Measurements from ENCODE around the gene TWSG1. TPM values are rescaled to one million over a fixed set of nuclear protein-coding genes. Genes with fewer than 3 reads are reported as not detected.

The TWSG1 gene
- 10 to 100 TPM in 1 of 2 donors, 1 to 10 TPM in 1; 9.2 to 19.0 TPM for total RNA-seq

- Mint-ChIP-seq H3K4me1 (peaks cover 4% of the 10 kb centered on the region), H3K9me3 (no peaks in the 10 kb centered on the region), H3K27me3 (peaks cover 3% of the 10 kb centered on the region), H3K4me3 (peak within 1 kb of the TSS; percentile 79), H3K36me3 (ENCODE audit: low read depth) (peaks cover 11% of the 10 kb centered on the region), H3K27ac (peak within 1 kb of the TSS; percentile 20)
- peak; percentile 82 for ATAC-seq (replicated peaks)
Measured at GRCh38 chr18:9334329-9334972, at the start of gene TWSG1. TWSG1 (plus strand) TSS chr18:9334773; CDS start chr18:9337230, 2,457 bp downstream.

GRCh38 chr18:9285604-9286003 is 49.0 kb upstream of the TWSG1 start:
- Mint-ChIP-seq H3K4me1 (no peaks in the 10 kb centered on the region), H3K27me3 (no peaks in the 10 kb centered on the region), H3K9me3 (no peaks in the 10 kb centered on the region), H3K4me3 (no peak overlapping the region), H3K27ac (no peak overlapping the region), H3K36me3 (ENCODE audit: low read depth) (peaks cover 30% of the 10 kb centered on the region)
- ATAC-seq (replicated peaks): no peak

GRCh38 chr18:9287036-9287435 is 47.5 kb upstream of the TWSG1 start:
- peaks cover 18% of the 10 kb centered on the region for H3K36me3 Mint-ChIP-seq (ENCODE audit: low read depth)
- no peak overlapping the region for H3K4me3 Mint-ChIP-seq
- no peak for ATAC-seq (replicated peaks)
- H3K27ac Mint-ChIP-seq: no peak overlapping the region
- H3K27me3 Mint-ChIP-seq: no peaks in the 10 kb centered on the region
- H3K9me3 Mint-ChIP-seq: no peaks in the 10 kb centered on the region
- no peaks in the 10 kb centered on the region for H3K4me1 Mint-ChIP-seq

- H3K4me3 Mint-ChIP-seq: no peak overlapping the region
Measured at GRCh38 chr18:9289698-9290097, 44.9 kb upstream of the TWSG1 start.

GRCh38 chr18:9290156-9290555 is 44.4 kb upstream of the TWSG1 start:
- no peaks in the 10 kb centered on the region for H3K4me1 Mint-ChIP-seq
- no peaks in the 10 kb centered on the region for H3K27me3 Mint-ChIP-seq
- no peaks in the 10 kb centered on the region for H3K36me3 Mint-ChIP-seq (ENCODE audit: low read depth)
- H3K27ac Mint-ChIP-seq: no peak overlapping the region
- peaks cover 9% of the 10 kb centered on the region for H3K9me3 Mint-ChIP-seq
- no peak overlapping the region for H3K4me3 Mint-ChIP-seq
- ATAC-seq (replicated peaks): no peak

More at GRCh38 chr18:9289698-9290097, 44.9 kb upstream of the TWSG1 start:
- ATAC-seq (replicated peaks): no peak
- H3K27me3 Mint-ChIP-seq: no peaks in the 10 kb centered on the region
- no peak overlapping the region for H3K27ac Mint-ChIP-seq
- peaks cover 9% of the 10 kb centered on the region for H3K9me3 Mint-ChIP-seq
- H3K4me1 Mint-ChIP-seq: no peaks in the 10 kb centered on the region
- no peaks in the 10 kb centered on the region for H3K36me3 Mint-ChIP-seq (ENCODE audit: low read depth)

- peaks cover 9% of the 10 kb centered on the region for H3K9me3 Mint-ChIP-seq
- H3K36me3 Mint-ChIP-seq (ENCODE audit: low read depth): no peaks in the 10 kb centered on the region
- ATAC-seq (replicated peaks): no peak
- no peaks in the 10 kb centered on the region for H3K27me3 Mint-ChIP-seq
- no peaks in the 10 kb centered on the region for H3K4me1 Mint-ChIP-seq
- H3K27ac Mint-ChIP-seq: no peak overlapping the region
- H3K4me3 Mint-ChIP-seq: no peak overlapping the region
Measured at GRCh38 chr18:9292047-9292446, 42.5 kb upstream of the TWSG1 start.

- no peak overlapping the region for H3K4me3 Mint-ChIP-seq
- H3K27ac Mint-ChIP-seq: no peak overlapping the region
- no peak for ATAC-seq (replicated peaks)
Measured at GRCh38 chr18:9293948-9294347, 40.6 kb upstream of the TWSG1 start.

GRCh38 chr18:9296233-9297006 is 38.2 kb upstream of the TWSG1 start:
- Mint-ChIP-seq H3K4me3 (no peak overlapping the region), H3K4me1 (no peaks in the 10 kb centered on the region), H3K27ac (no peak overlapping the region), H3K36me3 (ENCODE audit: low read depth) (no peaks in the 10 kb centered on the region), H3K27me3 (no peaks in the 10 kb centered on the region), H3K9me3 (peaks cover 9% of the 10 kb centered on the region)
- ATAC-seq (replicated peaks): no peak

More at GRCh38 chr18:9293948-9294347, 40.6 kb upstream of the TWSG1 start:
- Mint-ChIP-seq H3K9me3 (peaks cover 9% of the 10 kb centered on the region), H3K4me1 (no peaks in the 10 kb centered on the region), H3K36me3 (ENCODE audit: low read depth) (no peaks in the 10 kb centered on the region), H3K27me3 (no peaks in the 10 kb centered on the region)

GRCh38 chr18:9297007-9297393 is 37.6 kb upstream of the TWSG1 start:
- Mint-ChIP-seq H3K4me3 (no peak overlapping the region), H3K27ac (no peak overlapping the region), H3K9me3 (peaks cover 10% of the 10 kb centered on the region), H3K4me1 (no peaks in the 10 kb centered on the region), H3K36me3 (ENCODE audit: low read depth) (no peaks in the 10 kb centered on the region), H3K27me3 (no peaks in the 10 kb centered on the region)
- no peak for ATAC-seq (replicated peaks)

- Mint-ChIP-seq H3K4me3 (no peak overlapping the region), H3K27ac (peak overlapping the region; percentile 61), H3K4me1 (no peaks in the 10 kb centered on the region), H3K27me3 (peaks cover 7% of the 10 kb centered on the region), H3K9me3 (peaks cover 43% of the 10 kb centered on the region), H3K36me3 (ENCODE audit: low read depth) (peaks cover 5% of the 10 kb centered on the region)
- no peak for ATAC-seq (replicated peaks)
Measured at GRCh38 chr18:9304388-9305070, 30.0 kb upstream of the TWSG1 start.

- no peak overlapping the region for H3K27ac Mint-ChIP-seq
- no peak for ATAC-seq (replicated peaks)
- H3K9me3 Mint-ChIP-seq: peaks cover 9% of the 10 kb centered on the region
- H3K4me3 Mint-ChIP-seq: no peak overlapping the region
- H3K27me3 Mint-ChIP-seq: peaks cover 22% of the 10 kb centered on the region
- H3K4me1 Mint-ChIP-seq: no peaks in the 10 kb centered on the region
- H3K36me3 Mint-ChIP-seq (ENCODE audit: low read depth): no peaks in the 10 kb centered on the region
Measured at GRCh38 chr18:9319333-9319732, 15.2 kb upstream of the TWSG1 start.

- Mint-ChIP-seq H3K36me3 (ENCODE audit: low read depth) (no peaks in the 10 kb centered on the region), H3K27me3 (peaks cover 20% of the 10 kb centered on the region), H3K9me3 (peaks cover 9% of the 10 kb centered on the region), H3K27ac (no peak overlapping the region), H3K4me1 (no peaks in the 10 kb centered on the region), H3K4me3 (no peak overlapping the region)
- ATAC-seq (replicated peaks): no peak
Measured at GRCh38 chr18:9321017-9321452, 13.5 kb upstream of the TWSG1 start.

- H3K36me3 Mint-ChIP-seq (ENCODE audit: low read depth): no peaks in the 10 kb centered on the region
- H3K4me3 Mint-ChIP-seq: no peak overlapping the region
- H3K9me3 Mint-ChIP-seq: peaks cover 9% of the 10 kb centered on the region
- no peak overlapping the region for H3K27ac Mint-ChIP-seq
- no peak for ATAC-seq (replicated peaks)
- peaks cover 20% of the 10 kb centered on the region for H3K27me3 Mint-ChIP-seq
- H3K4me1 Mint-ChIP-seq: no peaks in the 10 kb centered on the region
Measured at GRCh38 chr18:9321736-9322135, 12.8 kb upstream of the TWSG1 start.

GRCh38 chr18:9322744-9323143 is 11.8 kb upstream of the TWSG1 start:
- Mint-ChIP-seq H3K4me1 (no peaks in the 10 kb centered on the region), H3K27ac (no peak overlapping the region), H3K4me3 (no peak overlapping the region), H3K36me3 (ENCODE audit: low read depth) (no peaks in the 10 kb centered on the region), H3K9me3 (peaks cover 9% of the 10 kb centered on the region), H3K27me3 (peaks cover 20% of the 10 kb centered on the region)
- no peak for ATAC-seq (replicated peaks)
